Measurements from ENCODE around the gene EFNB3.

EFNB3 gene

GRCh38 chr17:7754656-7755055 is 49.7 kb downstream of the EFNB3 start:
- no peak overlapping the region for H3K4me3 ChIP-seq (ENCODE audit: low read depth, low read length)
- TF ChIP-seq CTCF (IDR thresholded peaks at IDR 0.05; ENCODE audit: insufficient read depth, low read depth, low read length, missing control alignments), result no peak
- no peak for DNase-seq (ENCODE audit: low read depth)

GRCh38 chr17:7755095-7755890 is 50.3 kb downstream of the EFNB3 start:
- TF ChIP-seq CTCF (IDR thresholded peaks at IDR 0.05; ENCODE audit: insufficient read depth, low read depth, low read length, missing control alignments), result no peak

GRCh38 chr17:7756968-7757367 is 52.0 kb downstream of the EFNB3 start:
- no peak overlapping the region for H3K4me3 ChIP-seq (ENCODE audit: low read depth, low read length)
- DNase-seq (ENCODE audit: low read depth), result no peak

More at GRCh38 chr17:7755095-7755890, 50.3 kb downstream of the EFNB3 start:
- DNase-seq (ENCODE audit: low read depth), result no peak
- H3K4me3 ChIP-seq (ENCODE audit: low read depth, low read length), result no peak overlapping the region

More at GRCh38 chr17:7756968-7757367, 52.0 kb downstream of the EFNB3 start:
- no peak for TF ChIP-seq CTCF (IDR thresholded peaks at IDR 0.05; ENCODE audit: insufficient read depth, low read depth, low read length, missing control alignments)
